ENCODE measurements around the gene PNMA1. TPM values are rescaled to one million over a fixed set of nuclear protein-coding genes. Genes with fewer than 3 reads are reported as not detected.
A peak's percentile ranks its signal among the peaks of the same experiment; 100 is the strongest.

The PNMA1 gene
- total RNA-seq, 2 experiments from 2014 or later, result 26.6 to 28.3 TPM

- peak overlapping the region; percentile 95 for H3K27ac Mint-ChIP-seq
- no peaks in the 10 kb centered on the region for H3K27me3 Mint-ChIP-seq
- no peak for DNase-seq
- no peaks in the 10 kb centered on the region for H3K9me3 Mint-ChIP-seq
- peaks cover 22% of the 10 kb centered on the region for H3K36me3 Mint-ChIP-seq
- H3K4me3 Mint-ChIP-seq, result peak overlapping the region; percentile 79
- peaks cover 90% of the 10 kb centered on the region for H3K4me1 Mint-ChIP-seq
Measured at GRCh38 chr14:73744175-73744867, 30.1 kb upstream of the PNMA1 start.

DNA sequence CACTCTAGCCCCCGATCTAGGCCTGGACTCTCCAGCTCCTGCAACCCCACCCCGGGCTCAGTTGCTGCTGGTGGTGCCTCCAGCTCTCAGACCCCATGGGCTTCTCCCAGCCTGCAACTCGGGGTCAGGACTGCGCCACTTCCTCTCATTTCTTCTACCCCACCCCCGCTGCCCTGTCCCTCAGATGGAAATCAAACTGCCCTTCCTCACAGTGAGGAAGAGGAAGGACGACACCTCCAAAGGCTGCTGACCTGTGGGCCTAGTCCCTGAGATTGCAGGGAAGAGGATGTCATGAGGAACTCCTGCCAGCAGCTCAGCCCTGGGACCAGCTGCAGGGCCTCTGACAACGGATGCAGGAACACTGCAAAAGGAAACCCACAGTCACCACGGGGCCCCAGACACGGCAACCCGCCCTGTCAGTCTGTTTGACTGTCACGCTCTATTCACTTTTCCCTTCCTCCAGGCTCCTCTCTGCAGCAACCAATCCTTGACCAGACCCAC is 29.3 kb upstream of the PNMA1 start:
- H3K27me3 Mint-ChIP-seq, result no peaks in the 10 kb centered on the region
- H3K9me3 Mint-ChIP-seq, result no peaks in the 10 kb centered on the region
- H3K4me1 Mint-ChIP-seq, result peaks cover 84% of the 10 kb centered on the region
- H3K27ac Mint-ChIP-seq, result peak overlapping the region; percentile 95
- H3K36me3 Mint-ChIP-seq, result peaks cover 20% of the 10 kb centered on the region
- DNase-seq, result peak; percentile 66
- peak overlapping the region; percentile 79 for H3K4me3 Mint-ChIP-seq

DNA sequence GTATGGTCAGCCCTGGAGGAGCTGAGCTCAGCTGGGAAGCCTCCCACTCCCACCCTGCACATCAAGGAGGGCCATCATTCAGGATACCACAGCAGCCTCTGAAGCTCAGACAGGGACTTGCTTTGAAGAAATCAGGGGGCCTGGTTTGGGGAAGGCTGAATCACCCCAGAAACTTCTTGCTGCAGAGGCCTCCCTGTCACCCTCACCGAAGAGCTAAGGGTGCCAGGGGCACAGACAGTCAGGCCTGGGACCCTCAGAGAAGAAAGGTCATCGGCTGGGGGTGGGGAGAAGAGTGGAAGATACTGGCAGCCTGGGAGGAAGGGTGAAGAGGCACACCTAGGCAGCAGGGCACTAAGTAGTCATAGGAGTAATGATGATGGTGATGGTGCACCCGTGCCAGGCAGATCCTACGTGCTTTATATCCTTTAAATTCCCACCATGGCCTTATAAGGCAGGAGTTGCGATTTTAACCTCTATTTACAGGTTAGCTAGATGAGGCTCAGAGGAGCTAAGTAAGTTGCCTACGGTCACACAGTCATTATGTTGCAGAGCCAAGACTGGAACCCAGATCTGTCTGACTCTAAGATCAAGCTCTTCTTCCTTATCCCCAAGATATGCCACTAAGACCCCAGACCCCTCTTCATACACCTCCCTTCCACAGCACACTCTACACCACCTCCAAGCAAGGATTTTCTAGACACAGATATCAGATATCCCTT is 28.5 kb upstream of the PNMA1 start:
- H3K27ac Mint-ChIP-seq, result peak overlapping the region; percentile 95
- DNase-seq, result peak; percentile 35
- peaks cover 17% of the 10 kb centered on the region for H3K36me3 Mint-ChIP-seq
- no peaks in the 10 kb centered on the region for H3K27me3 Mint-ChIP-seq
- H3K4me1 Mint-ChIP-seq, result peaks cover 76% of the 10 kb centered on the region
- peak overlapping the region; percentile 79 for H3K4me3 Mint-ChIP-seq
- H3K9me3 Mint-ChIP-seq, result no peaks in the 10 kb centered on the region

DNA sequence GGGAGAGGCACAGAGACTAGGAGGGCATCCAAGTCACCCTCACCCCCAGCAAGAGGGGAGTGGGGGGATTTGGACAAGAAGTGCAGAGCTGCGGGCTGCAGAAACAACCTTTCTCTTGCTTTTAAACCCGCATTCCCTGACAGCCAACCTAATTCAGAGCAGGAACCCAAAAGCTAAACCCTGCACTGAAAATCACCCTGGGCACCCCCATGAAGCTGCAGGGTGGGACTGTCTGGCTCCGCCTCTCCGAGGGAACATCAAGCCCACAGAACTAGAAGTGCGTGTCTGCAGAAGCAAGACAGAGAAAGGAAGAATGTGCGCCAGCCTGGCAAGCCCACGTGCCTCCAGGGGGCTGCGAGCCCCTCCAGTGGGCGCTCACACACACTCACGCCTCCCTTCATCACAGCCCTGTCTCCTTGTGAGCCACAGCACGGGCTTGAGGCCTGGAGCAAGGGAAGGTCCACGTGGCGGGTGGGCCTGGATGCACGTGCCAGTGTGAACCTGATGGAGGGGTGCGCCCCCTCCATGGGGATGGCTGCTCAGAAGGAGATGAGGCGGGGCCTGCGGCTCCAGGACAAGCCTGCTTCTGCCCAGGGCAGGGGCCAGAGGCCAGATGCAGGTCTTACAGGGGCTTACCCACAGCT is 27.8 kb upstream of the PNMA1 start:
- H3K36me3 Mint-ChIP-seq, result peaks cover 18% of the 10 kb centered on the region
- no peaks in the 10 kb centered on the region for H3K9me3 Mint-ChIP-seq
- H3K27ac Mint-ChIP-seq, result peak overlapping the region; percentile 95
- peak; percentile 74 for DNase-seq
- H3K4me3 Mint-ChIP-seq, result peak overlapping the region; percentile 79
- H3K27me3 Mint-ChIP-seq, result no peaks in the 10 kb centered on the region
- peaks cover 69% of the 10 kb centered on the region for H3K4me1 Mint-ChIP-seq

- Mint-ChIP-seq H3K36me3 (peaks cover 20% of the 10 kb centered on the region), H3K4me1 (peaks cover 64% of the 10 kb centered on the region), H3K27me3 (no peaks in the 10 kb centered on the region), H3K9me3 (no peaks in the 10 kb centered on the region), H3K4me3 (peak overlapping the region; percentile 79), H3K27ac (peak overlapping the region; percentile 95)
- peak; percentile 81 for DNase-seq
Measured at GRCh38 chr14:73741386-73741875, 27.2 kb upstream of the PNMA1 start.

DNA sequence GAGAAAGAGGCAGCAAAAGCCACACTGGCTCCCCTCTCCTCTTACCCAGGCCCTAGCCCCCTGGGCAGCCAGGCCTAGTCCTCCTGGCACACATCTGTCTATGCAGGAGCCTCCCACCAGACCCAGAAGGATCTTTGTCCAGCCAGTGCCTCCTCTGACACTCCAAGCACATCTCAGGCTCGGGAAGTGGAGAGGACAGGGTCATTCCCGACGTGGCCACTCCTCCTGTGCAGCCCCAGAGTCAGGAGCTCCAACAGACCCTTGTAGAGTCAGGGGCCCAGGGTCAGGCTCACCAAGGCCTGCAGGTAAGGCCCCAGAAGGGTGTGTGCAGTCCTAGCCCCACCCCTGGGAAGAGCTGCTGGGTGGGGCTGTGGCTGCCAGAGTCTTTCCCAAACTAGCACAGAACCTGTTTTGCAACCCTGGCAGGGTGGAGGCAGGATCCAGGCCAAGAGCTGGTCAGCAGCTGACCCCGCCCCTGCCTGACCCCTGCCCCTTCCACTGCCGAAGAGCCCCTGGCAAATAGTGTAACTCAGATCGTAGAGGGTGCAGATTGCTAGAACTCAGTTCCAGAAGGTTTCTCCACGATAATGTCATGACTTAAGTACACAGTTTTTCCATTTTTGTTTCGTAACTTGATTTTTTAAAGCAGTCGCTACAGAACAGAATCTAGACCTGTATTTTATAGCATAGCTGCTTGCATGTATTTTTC is 26.6 kb upstream of the PNMA1 start:
- H3K27ac Mint-ChIP-seq, result peak overlapping the region; percentile 95
- H3K27me3 Mint-ChIP-seq, result no peaks in the 10 kb centered on the region
- H3K36me3 Mint-ChIP-seq, result peaks cover 20% of the 10 kb centered on the region
- H3K9me3 Mint-ChIP-seq, result no peaks in the 10 kb centered on the region
- peaks cover 60% of the 10 kb centered on the region for H3K4me1 Mint-ChIP-seq
- DNase-seq, result no peak
- H3K4me3 Mint-ChIP-seq, result peak overlapping the region; percentile 79

DNA sequence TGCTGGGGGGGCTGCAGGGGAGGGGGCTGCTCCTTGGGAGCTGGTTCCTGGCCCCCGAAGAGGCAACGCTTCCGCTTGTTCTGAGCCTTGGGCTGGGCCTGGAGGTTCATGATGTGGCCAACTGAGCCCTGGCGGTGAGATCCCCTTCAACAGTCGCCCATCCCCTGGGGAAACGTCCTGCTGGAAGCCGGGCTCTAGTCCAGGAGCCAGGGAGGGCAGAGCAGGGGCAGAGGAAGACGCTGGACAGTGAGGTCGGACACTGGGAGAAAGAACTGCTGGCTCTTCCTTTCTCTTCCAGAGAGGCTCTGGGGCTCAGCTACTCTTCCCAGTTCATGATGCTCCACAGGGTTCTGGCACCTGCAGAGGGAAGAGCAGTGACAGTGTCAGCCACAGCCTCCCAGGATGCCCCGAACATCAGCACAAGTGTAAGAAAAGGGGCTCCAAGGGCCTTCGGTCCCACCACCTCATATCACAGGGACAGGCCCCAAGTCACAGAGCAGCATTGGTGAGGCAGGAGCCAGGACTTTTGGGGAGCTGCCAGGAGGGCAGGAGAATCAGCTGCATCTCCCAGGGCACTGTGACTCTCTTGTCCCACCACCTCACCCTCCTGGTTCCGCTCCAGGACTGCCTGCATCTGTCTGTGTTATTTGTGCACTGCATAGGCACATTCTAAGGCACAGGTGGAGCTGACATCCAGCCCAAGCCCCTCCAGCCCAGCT is 25.9 kb upstream of the PNMA1 start:
- no peaks in the 10 kb centered on the region for H3K9me3 Mint-ChIP-seq
- peaks cover 20% of the 10 kb centered on the region for H3K36me3 Mint-ChIP-seq
- H3K27ac Mint-ChIP-seq, result peak overlapping the region; percentile 79
- H3K27me3 Mint-ChIP-seq, result no peaks in the 10 kb centered on the region
- no peak for DNase-seq
- no peak overlapping the region for H3K4me3 Mint-ChIP-seq
- H3K4me1 Mint-ChIP-seq, result peaks cover 53% of the 10 kb centered on the region

DNA sequence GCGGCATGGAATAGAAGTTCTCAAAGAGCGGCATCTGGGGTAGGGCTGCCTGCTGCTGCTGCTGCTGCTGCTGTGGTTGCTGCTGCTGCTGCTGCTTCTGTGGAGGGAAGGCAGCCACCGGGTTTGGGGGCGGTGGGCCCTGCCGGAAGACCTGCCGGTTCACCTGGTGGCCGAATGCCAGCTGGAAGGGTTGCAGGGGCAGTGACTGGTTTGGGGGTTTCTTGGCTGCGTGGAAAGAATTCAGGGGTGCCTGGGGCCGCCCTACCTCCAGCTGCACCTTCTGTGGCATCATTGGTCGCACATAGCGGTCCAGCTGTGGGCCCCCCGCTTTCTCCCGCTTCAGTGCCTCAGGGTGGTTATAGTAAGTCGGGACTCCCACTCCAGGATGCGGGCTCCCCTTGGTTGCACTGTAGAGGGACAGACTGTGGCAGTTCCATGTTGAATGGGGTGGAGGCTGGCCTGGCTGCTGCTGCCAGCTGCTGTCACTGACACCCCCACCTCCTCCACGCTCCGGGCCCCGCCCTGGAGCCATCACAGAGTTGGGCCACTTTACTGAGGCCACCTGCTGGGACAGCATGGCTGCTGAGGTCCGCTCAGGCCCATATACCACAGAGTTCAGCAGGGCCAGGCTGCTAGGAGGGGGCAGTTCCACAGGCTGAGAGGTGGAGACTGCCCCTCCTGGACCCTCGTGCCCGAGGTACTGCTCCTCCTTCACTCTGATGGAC is 25.2 kb upstream of the PNMA1 start:
- Mint-ChIP-seq H3K36me3 (peaks cover 26% of the 10 kb centered on the region), H3K4me3 (no peak overlapping the region), H3K27me3 (no peaks in the 10 kb centered on the region), H3K4me1 (peaks cover 46% of the 10 kb centered on the region), H3K9me3 (no peaks in the 10 kb centered on the region), H3K27ac (peak overlapping the region; percentile 34)
- no peak for DNase-seq

- H3K27ac Mint-ChIP-seq, result no peak overlapping the region
Measured at GRCh38 chr14:73738518-73739173, 24.5 kb upstream of the PNMA1 start.

DNA sequence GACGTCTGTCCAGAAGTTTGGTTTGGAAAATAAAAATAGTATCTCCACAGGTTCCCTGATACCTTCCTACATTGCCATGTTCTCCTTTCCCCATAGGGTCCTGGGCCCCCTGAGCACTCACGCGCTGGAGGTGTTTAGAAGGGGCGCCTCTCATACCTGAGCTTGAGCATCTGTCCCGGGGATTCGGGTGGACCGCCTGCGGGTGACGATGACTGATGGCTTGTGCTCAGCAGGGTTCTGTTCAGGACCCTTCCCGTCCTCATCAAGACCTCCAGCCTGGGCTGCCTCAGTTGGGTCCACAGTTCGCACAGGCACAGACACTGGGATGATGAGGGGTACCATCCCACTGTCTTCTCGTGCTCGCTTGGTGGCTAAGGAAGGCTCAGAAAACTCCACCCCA is 22.7 kb upstream of the PNMA1 start:
- H3K27ac Mint-ChIP-seq, result no peak overlapping the region
- peaks cover 28% of the 10 kb centered on the region for H3K36me3 Mint-ChIP-seq
- no peaks in the 10 kb centered on the region for H3K9me3 Mint-ChIP-seq
- H3K4me3 Mint-ChIP-seq, result no peak overlapping the region
- no peak for DNase-seq
- H3K4me1 Mint-ChIP-seq, result peaks cover 25% of the 10 kb centered on the region
- no peaks in the 10 kb centered on the region for H3K27me3 Mint-ChIP-seq

More at GRCh38 chr14:73738518-73739173, 24.5 kb upstream of the PNMA1 start:
- peaks cover 39% of the 10 kb centered on the region for H3K4me1 Mint-ChIP-seq
- peaks cover 32% of the 10 kb centered on the region for H3K36me3 Mint-ChIP-seq
- H3K9me3 Mint-ChIP-seq, result no peaks in the 10 kb centered on the region
- no peaks in the 10 kb centered on the region for H3K27me3 Mint-ChIP-seq
- no peak overlapping the region for H3K4me3 Mint-ChIP-seq
- no peak for DNase-seq

DNA sequence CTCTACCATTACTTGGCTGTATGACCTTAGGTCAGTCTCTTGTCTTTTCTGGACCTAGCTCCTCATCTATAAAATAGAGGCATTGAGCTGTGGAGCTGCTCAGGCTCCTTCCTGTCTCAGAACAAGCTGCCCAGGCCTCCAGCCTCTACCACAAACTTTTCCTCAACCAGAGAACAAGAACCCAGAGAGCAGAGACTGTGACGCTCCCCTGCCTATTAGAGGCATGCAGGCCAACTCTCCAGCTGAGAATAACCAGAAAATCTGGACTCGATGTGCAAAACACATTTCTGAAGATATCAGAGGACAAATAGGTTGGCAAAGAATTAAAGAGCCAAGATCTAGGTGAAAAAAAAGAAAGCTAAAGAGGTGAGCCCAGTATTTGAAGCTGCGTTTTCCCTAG is 17.8 kb upstream of the PNMA1 start:
- H3K27me3 Mint-ChIP-seq, result no peaks in the 10 kb centered on the region
- no peaks in the 10 kb centered on the region for H3K9me3 Mint-ChIP-seq
- no peak for DNase-seq
- H3K4me3 Mint-ChIP-seq, result no peak overlapping the region
- peaks cover 36% of the 10 kb centered on the region for H3K36me3 Mint-ChIP-seq
- H3K4me1 Mint-ChIP-seq, result peaks cover 27% of the 10 kb centered on the region
- H3K27ac Mint-ChIP-seq, result peak overlapping the region; percentile 51

- H3K36me3 Mint-ChIP-seq, result peaks cover 36% of the 10 kb centered on the region
- no peaks in the 10 kb centered on the region for H3K27me3 Mint-ChIP-seq
- H3K27ac Mint-ChIP-seq, result peak overlapping the region; percentile 5
- no peak for DNase-seq
- peaks cover 30% of the 10 kb centered on the region for H3K4me1 Mint-ChIP-seq
- no peak overlapping the region for H3K4me3 Mint-ChIP-seq
- no peaks in the 10 kb centered on the region for H3K9me3 Mint-ChIP-seq
Measured at GRCh38 chr14:73731111-73731510, 16.9 kb upstream of the PNMA1 start.

DNA sequence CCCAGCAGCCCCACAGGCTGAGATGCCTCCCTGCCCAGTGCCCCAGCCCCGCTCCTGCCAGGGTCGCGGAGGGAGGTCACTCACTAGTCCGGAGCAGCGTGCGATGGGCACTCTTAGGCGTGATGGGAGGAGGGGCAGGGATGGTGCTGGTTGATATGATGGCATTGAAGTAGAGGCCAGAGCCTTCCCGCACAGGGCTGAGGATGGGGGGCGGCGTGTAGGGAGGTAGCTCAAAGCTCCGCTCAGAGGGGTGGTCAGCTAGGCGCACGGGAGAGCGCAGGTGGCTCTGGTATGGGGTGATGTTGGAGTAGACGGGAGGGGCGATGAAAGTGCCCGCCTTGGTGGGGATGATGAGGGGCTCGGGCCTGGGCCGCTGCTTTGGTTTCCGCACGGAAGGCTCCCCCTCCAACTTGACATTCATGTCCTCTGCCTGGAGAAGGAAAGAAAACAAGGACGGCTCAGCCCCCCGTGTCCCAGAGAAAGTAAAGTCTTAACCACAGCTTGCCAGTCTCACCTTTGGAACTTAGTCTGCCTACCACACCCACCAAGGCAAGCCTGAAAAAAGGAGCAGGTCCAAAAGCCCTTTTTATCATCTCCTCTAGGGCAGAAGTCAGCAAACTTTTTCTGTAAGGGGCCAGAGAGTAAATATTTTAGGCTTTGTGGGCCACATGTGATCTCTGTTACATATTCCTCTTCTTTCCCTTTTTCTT is 15.5 kb upstream of the PNMA1 start:
- H3K36me3 Mint-ChIP-seq, result peaks cover 41% of the 10 kb centered on the region
- no peak overlapping the region for H3K4me3 Mint-ChIP-seq

More for the DNA sequence above, 15.5 kb upstream of the PNMA1 start:
- peaks cover 36% of the 10 kb centered on the region for H3K4me1 Mint-ChIP-seq
- DNase-seq, result no peak
- no peaks in the 10 kb centered on the region for H3K27me3 Mint-ChIP-seq
- no peaks in the 10 kb centered on the region for H3K9me3 Mint-ChIP-seq
- H3K27ac Mint-ChIP-seq, result peak overlapping the region; percentile 54
